Brain pericyte (primary cell): ENCODE results near the gene XRCC2.
A peak's percentile ranks its signal among the peaks of the same experiment; 100 is the strongest.
"Not testable (repeated sequence)": the region's sequence is repeated elsewhere in the genome, so short reads cannot be mapped to it uniquely, and the experiment has no call there.

Experiments used
- DNase-seq: peaks from one replicate; pipeline ENCODE4 v3.0.0-alpha.2; 2012; ENCODE audit warnings: low read depth, low spot score

XRCC2 gene

GRCh38 chr7:152675759-152676636 lies at the start of gene XRCC2:
TSS of gene XRCC2 (minus strand) at chr7:152676141. CDS start at chr7:152676079, 62 bp downstream.
- DNase-seq = peak; percentile 84

GRCh38 chr7:152723364-152723763 lies 47.4 kb upstream of the XRCC2 start:
- DNase-seq = no peak

- DNase-seq = not testable (repeated sequence)
These were observed 36.6 kb upstream of the XRCC2 start for GRCh38 chr7:152712412-152713042.

- DNase-seq = no peak
These were observed 35.6 kb upstream of the XRCC2 start for GRCh38 chr7:152711444-152711944.

GRCh38 chr7:152710153-152710442 lies 34.2 kb upstream of the XRCC2 start:
- no peak for DNase-seq

- DNase-seq = no peak
These were observed 33.6 kb upstream of the XRCC2 start for GRCh38 chr7:152709287-152710152.

- no peak for DNase-seq
These were observed 28.9 kb upstream of the XRCC2 start for GRCh38 chr7:152704796-152705384.

GRCh38 chr7:152699079-152699478 lies 23.1 kb upstream of the XRCC2 start:
- no peak for DNase-seq

- DNase-seq = not testable (repeated sequence)
These were observed 21.5 kb upstream of the XRCC2 start for GRCh38 chr7:152697268-152697974.

- not testable (repeated sequence) for DNase-seq
These were observed 16.3 kb upstream of the XRCC2 start for GRCh38 chr7:152692196-152692595.

GRCh38 chr7:152683297-152683696 lies 7.4 kb upstream of the XRCC2 start:
- no peak for DNase-seq

GRCh38 chr7:152677808-152678670 lies 2.1 kb upstream of the XRCC2 start:
- DNase-seq = no peak

GRCh38 chr7:152674860-152675758 lies 832 bp downstream of the XRCC2 start:
- no peak for DNase-seq

GRCh38 chr7:152673897-152674296 lies 2.0 kb downstream of the XRCC2 start:
- no peak for DNase-seq

GRCh38 chr7:152672626-152673025 lies 3.3 kb downstream of the XRCC2 start:
- no peak for DNase-seq

GRCh38 chr7:152669758-152670157 lies 6.2 kb downstream of the XRCC2 start:
- no peak for DNase-seq

- DNase-seq = no peak
These were observed 7.0 kb downstream of the XRCC2 start for GRCh38 chr7:152668975-152669374.

- DNase-seq = no peak
These were observed 8.0 kb downstream of the XRCC2 start for GRCh38 chr7:152667958-152668357.

GRCh38 chr7:152666078-152666477 lies 9.9 kb downstream of the XRCC2 start:
- DNase-seq = no peak
